PC-3 (cell line): ENCODE results near the gene LTN1. TPM values are rescaled to one million over a fixed set of nuclear protein-coding genes. Genes with fewer than 3 reads are reported as not detected.

Source experiments
- ATAC-seq: fragments of 200-7000 bp; cut with Tn5 transposase; 2 replicates; pipeline ENCODE4 v1.9.1; 2020; ENCODE audit warnings: mild to moderate bottlenecking, moderate library complexity
- BruUV-seq: library from RNA; stranded (reverse); fragments of 400-500 nt; replicated peaks from 2 replicates; lab custom pipeline; 2021; lab: Mats Ljungman, UMichigan
- CTCF ChIA-PET: fragments of 300-600 bp; sonication (Branson Sonifier 250); formaldehyde crosslinking; loops from one replicate; lab custom pipeline; 2022; ENCODE audit warnings: antibody characterized with exemption; lab: Charles Lee
- POLR2A ChIA-PET: fragments of 300-600 bp; sonication (Branson Sonifier 250); formaldehyde crosslinking; loops from one replicate; lab custom pipeline; 2022; ENCODE audit warnings: antibody characterized with exemption; ENCODE audit not compliant: unreplicated experiment; lab: Charles Lee
- DNase-seq: peaks from one replicate; pipeline ENCODE4 v3.0.0-alpha.2; 2015
- H2AFZ ChIP-seq: fragments of 300-600 bp; sonication (generic); 2 replicates; pipeline ENCODE4 v1.6.0; 2016; ENCODE audit warnings: antibody characterized with exemption, low read length
- H3F3A ChIP-seq: fragments of 300-600 bp; sonication (generic); one replicate; pipeline ENCODE4 v1.6.0; 2017; ENCODE audit warnings: antibody characterized with exemption, low read length, control low read depth, mild to moderate bottlenecking; ENCODE audit not compliant: unreplicated experiment
- H3K27ac ChIP-seq: fragments of 300-600 bp; sonication (generic); 2 replicates; pipeline ENCODE4 v1.5.1; 2016; ENCODE audit warnings: mild to moderate bottlenecking, low read length
- H3K27me3 ChIP-seq: fragments of 300-600 bp; sonication (generic); 2 replicates; pipeline ENCODE4 v1.6.1; 2016; ENCODE audit warnings: low read length, mixed read lengths
- H3K36me3 ChIP-seq: fragments of 300-600 bp; sonication (generic); 2 replicates; pipeline ENCODE4 v1.6.1; 2016; ENCODE audit warnings: low read depth, mixed run types, low read length, mixed read lengths
- H3K4me1 ChIP-seq: fragments of 300-600 bp; sonication (generic); 2 replicates; pipeline ENCODE4 v1.5.1; 2016; ENCODE audit warnings: low read length; ENCODE audit not compliant: insufficient read depth
- H3K4me2 ChIP-seq: fragments of 300-600 bp; sonication (generic); 2 replicates; pipeline ENCODE4 v1.6.0; 2016; ENCODE audit warnings: low read length
- H3K4me3 ChIP-seq: fragments of 300-600 bp; sonication (generic); 2 replicates; pipeline ENCODE4 v1.5.1; 2016; ENCODE audit warnings: mild to moderate bottlenecking, low read length, mixed read lengths
- H3K79me2 ChIP-seq: fragments of 300-600 bp; sonication (generic); 2 replicates; pipeline ENCODE4 v1.6.1; 2017; ENCODE audit warnings: low read length, mixed read lengths
- H3K9ac ChIP-seq: fragments of 300-600 bp; sonication (generic); 2 replicates; pipeline ENCODE4 v1.6.0; 2016; ENCODE audit warnings: mild to moderate bottlenecking, low read length
- H3K9me2 ChIP-seq: fragments of 300-600 bp; sonication (generic); replicated peaks from 2 replicates; pipeline ENCODE4 v1.6.1; 2016; ENCODE audit warnings: mixed run types, low read length, mixed read lengths
- H3K9me3 ChIP-seq: fragments of 300-600 bp; sonication (generic); 2 replicates; pipeline ENCODE4 v1.6.1; 2016; ENCODE audit warnings: low read length, mixed read lengths
- H4K20me1 ChIP-seq: fragments of 300-600 bp; sonication (generic); 2 replicates; pipeline ENCODE4 v1.6.1; 2016; ENCODE audit warnings: low read length, mixed read lengths
- EZH2 ChIP-seq: fragments of 300-600 bp; sonication (generic); IDR thresholded peaks from one replicate; pipeline ENCODE4 v1.6.1; 2017; ENCODE audit warnings: antibody characterized with exemption, mild to moderate bottlenecking, low read length; ENCODE audit not compliant: unreplicated experiment
- EZH2phosphoT487 ChIP-seq: fragments of 300-600 bp; sonication (generic); IDR thresholded peaks from 2 replicates; pipeline ENCODE4 v1.6.1; 2018; ENCODE audit warnings: mild to moderate bottlenecking, antibody characterized with exemption, low read length, borderline replicate concordance
- intact Hi-C: fragments of 100-400 bp; cut with micrococcal nuclease; formaldehyde crosslinking; loops from 2 replicates; pipeline ENCODE4 v1.9.0; 2023
- total RNA-seq: library from RNA; depleted of rRNA; stranded (reverse); fragments of >200 nt; gene quantifications from 2 replicates; pipeline ENCODE4 v1.2.3, GENCODE V29; 2014
- TF ChIP-seq, protein P1 (sequence below): fragments of 300-600 bp; sonication (generic); conservative IDR thresholded peaks from 2 replicates; pipeline ENCODE4 v1.5.1; 2017; ENCODE audit warnings: antibody characterized with exemption, low read depth, mild to moderate bottlenecking, low read length

LTN1 gene
- total RNA-seq, 1 experiment from 2014 or later, result 21.0 TPM

DNA sequence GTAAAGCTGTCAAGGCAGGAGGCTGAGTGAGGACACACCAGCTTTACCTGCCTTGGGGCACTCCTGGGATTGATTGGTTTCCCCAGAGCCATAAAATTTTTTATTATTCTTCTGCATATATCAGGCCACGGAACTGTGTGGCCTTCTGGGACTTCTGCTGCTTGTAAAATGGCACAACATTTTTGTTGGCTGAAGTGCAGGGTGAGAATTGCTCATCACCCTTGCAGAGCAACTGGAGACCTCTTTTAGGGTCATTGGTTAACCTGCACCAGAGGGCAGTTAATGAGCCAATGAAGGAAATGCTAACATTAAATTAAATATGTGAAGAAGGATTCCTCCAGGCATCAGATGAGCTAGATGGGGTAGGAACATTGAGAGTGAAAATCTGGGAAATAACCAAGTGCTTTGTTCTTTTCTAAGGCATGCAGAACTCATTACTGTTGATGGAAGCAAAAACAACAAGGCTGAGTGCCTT lies 87.7 kb downstream of the LTN1 start:
- ATAC-seq (peak; percentile 67), DNase-seq (no peak)
- no peak overlapping the region for H3K4me2 ChIP-seq
- H2AFZ ChIP-seq, result no peak overlapping the region
- no TSS peak for BruUV-seq
- no peaks in the 10 kb centered on the region for H3F3A ChIP-seq
- H3K4me1 ChIP-seq, result no peaks in the 10 kb centered on the region; the same call in 1 of the 2 replicates
- H3K27me3 ChIP-seq, result no peaks in the 10 kb centered on the region
- CTCF ChIA-PET, result no interaction called here
- H3K9me3 ChIP-seq, result no peaks in the 10 kb centered on the region
- H3K9me2 ChIP-seq, result no peaks in the 10 kb centered on the region
- intact Hi-C loops, result no loop called here
- no peaks in the 10 kb centered on the region for H4K20me1 ChIP-seq
- TF ChIP-seq EZH2 (no peak), EZH2phosphoT487 (no peak)
- TF ChIP-seq, protein P1, sequence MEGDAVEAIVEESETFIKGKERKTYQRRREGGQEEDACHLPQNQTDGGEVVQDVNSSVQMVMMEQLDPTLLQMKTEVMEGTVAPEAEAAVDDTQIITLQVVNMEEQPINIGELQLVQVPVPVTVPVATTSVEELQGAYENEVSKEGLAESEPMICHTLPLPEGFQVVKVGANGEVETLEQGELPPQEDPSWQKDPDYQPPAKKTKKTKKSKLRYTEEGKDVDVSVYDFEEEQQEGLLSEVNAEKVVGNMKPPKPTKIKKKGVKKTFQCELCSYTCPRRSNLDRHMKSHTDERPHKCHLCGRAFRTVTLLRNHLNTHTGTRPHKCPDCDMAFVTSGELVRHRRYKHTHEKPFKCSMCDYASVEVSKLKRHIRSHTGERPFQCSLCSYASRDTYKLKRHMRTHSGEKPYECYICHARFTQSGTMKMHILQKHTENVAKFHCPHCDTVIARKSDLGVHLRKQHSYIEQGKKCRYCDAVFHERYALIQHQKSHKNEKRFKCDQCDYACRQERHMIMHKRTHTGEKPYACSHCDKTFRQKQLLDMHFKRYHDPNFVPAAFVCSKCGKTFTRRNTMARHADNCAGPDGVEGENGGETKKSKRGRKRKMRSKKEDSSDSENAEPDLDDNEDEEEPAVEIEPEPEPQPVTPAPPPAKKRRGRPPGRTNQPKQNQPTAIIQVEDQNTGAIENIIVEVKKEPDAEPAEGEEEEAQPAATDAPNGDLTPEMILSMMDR, result no peak
- H3K27ac ChIP-seq, result no peak overlapping the region
- POLR2A ChIA-PET, result no interaction called here
- H3K79me2 ChIP-seq, result no peaks in the 10 kb centered on the region
- no peaks in the 10 kb centered on the region for H3K36me3 ChIP-seq
- no peak overlapping the region for H3K4me3 ChIP-seq
- H3K9ac ChIP-seq, result no peak overlapping the region

GRCh38 chr21:28903448-28903847 lies 89.2 kb downstream of the LTN1 start:
- intact Hi-C loops, result no loop called here
- no TSS peak for BruUV-seq
- no peak overlapping the region for H3K9ac ChIP-seq
- ChIA-PET CTCF (no interaction called here), POLR2A (no interaction called here)
- H3F3A ChIP-seq, result no peaks in the 10 kb centered on the region
- ATAC-seq (no peak), DNase-seq (no peak)
- TF ChIP-seq EZH2phosphoT487 (no peak), EZH2 (no peak)
- TF ChIP-seq, protein P1, result no peak
- H3K4me1 ChIP-seq, result no peaks in the 10 kb centered on the region; the same call in 1 of the 2 replicates
- H3K9me3 ChIP-seq, result no peaks in the 10 kb centered on the region
- H3K27me3 ChIP-seq, result no peaks in the 10 kb centered on the region
- H3K79me2 ChIP-seq, result no peaks in the 10 kb centered on the region
- no peak overlapping the region for H3K4me3 ChIP-seq
- H4K20me1 ChIP-seq, result no peaks in the 10 kb centered on the region
- H3K36me3 ChIP-seq, result no peaks in the 10 kb centered on the region
- no peak overlapping the region for H2AFZ ChIP-seq
- H3K4me2 ChIP-seq, result no peak overlapping the region
- H3K27ac ChIP-seq, result no peak overlapping the region
- H3K9me2 ChIP-seq, result no peaks in the 10 kb centered on the region

DNA sequence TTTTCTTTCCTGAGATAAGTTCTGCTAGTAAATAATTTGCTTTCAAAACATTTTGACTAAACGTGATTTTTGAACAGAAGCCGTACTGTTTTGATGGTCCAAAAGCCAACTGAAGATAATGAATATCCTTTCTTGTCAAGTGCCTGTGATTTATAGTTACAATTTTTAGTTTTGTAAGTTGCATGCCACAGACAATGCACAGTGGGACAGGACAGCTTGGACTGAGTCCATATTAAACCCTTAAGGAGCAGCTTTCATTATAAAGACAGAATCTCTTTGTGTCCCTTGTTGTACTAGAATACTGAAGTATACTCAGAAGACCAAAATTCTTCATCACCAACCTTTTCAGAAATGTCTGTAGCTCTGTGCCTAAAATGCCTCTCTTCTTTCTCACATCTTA lies 92.2 kb downstream of the LTN1 start:
- Histone ChIP-seq H3K4me3 (no peak overlapping the region), H3K4me2 (no peak overlapping the region), H3K27me3 (no peaks in the 10 kb centered on the region), H3K36me3 (no peaks in the 10 kb centered on the region), H3K9ac (no peak overlapping the region), H3K27ac (no peak overlapping the region), H2AFZ (no peak overlapping the region), H4K20me1 (no peaks in the 10 kb centered on the region), H3K9me2 (no peaks in the 10 kb centered on the region), H3K4me1 (no peaks in the 10 kb centered on the region; the same call in 1 of the 2 replicates), H3K79me2 (no peaks in the 10 kb centered on the region), H3F3A (no peaks in the 10 kb centered on the region), H3K9me3 (no peaks in the 10 kb centered on the region)
- no peak for DNase-seq
- no TSS peak for BruUV-seq
- no peak for ATAC-seq
- TF ChIP-seq, protein P1, result no peak
- TF ChIP-seq EZH2, result no peak
- TF ChIP-seq EZH2phosphoT487, result no peak
- POLR2A ChIA-PET, result no interaction called here
- intact Hi-C loops, result no loop called here
- CTCF ChIA-PET, result no interaction called here
